Activated CD4-positive, alpha-beta T cell treated with anti-CD3 and anti-CD28 coated beads, Interleukin-2, amount 50 U/mL, for 48 hours (primary cell): ENCODE measurements around the gene OR2A7.
"Not testable (repeated sequence)": the region's sequence is repeated elsewhere in the genome, so short reads cannot be mapped to it uniquely, and the experiment has no call there.

Source experiments
- DNase-seq, 2 experiments: peaks; one replicate each; pipeline ENCODE4 v3.0.0-alpha.2; 2020

Gene OR2A7

DNA sequence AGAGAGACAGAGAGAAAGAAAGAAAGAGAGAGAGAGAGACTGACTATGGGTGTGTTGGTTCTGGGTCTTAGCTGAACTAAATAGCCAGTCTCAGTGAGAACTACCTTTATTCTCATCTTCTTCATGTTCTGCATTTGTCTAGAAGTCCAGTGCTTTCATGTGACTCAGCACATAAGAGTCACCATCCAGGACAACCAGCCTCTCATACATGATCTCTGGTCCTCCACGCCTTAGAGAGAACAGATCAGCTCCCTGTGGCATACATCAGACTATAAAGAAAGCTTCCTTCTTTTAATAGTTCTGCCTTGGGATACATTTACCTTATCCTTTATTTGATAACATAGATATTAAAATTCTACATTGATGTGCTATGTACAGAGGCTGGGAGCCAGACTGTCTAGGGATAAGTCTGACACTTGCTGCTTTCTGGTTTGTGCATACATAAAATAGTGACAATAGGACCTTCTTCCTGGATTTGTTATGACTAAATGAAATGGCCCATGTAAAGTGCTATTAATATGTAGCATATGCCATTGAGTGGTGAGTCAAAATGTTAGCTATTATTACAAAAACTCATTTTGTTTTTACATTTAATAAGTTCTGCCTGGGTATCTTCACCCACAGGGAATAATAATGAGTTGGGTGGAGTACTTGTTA, 16.8 kb downstream of the OR2A7 start:
- not testable (repeated sequence) for DNase-seq

DNA sequence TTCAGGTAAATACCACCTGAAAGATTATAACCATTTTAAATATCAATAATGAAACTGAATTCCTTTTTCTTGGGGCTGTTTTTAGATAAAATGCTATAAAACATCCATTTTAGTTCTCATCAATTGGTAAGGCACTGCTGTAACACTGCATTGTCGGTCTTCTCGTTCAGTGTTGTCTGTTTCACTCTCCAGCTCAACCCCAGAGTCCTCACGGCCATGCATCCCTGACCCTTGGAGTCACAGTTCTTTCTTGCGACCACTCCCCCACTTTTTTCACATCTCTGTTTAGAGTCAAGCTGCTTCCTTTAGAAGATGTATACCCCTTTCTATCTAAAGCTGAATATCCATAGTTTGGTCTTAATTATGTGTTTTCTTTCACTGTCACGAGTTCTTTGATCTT, 17.6 kb downstream of the OR2A7 start:
- not testable (repeated sequence) for DNase-seq

DNA sequence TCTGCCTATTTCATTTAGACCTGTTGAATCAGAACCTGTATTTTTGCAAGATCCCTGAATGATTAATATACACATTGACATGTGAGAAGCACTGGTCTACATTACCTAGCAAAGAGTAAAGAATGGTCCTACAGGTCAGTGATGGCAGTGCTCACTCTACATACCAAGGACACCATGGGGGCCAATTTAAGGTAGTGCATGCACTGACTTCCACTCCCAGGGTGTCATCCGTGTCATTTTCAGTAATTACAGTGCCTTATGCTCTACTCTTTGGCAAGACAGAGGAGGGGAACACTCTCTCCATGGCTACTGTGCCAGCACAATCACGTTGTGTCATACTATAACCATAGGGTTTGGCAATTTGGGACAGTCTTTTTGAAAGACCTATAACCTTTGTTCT, 19.2 kb downstream of the OR2A7 start:
- not testable (repeated sequence) for DNase-seq

DNA sequence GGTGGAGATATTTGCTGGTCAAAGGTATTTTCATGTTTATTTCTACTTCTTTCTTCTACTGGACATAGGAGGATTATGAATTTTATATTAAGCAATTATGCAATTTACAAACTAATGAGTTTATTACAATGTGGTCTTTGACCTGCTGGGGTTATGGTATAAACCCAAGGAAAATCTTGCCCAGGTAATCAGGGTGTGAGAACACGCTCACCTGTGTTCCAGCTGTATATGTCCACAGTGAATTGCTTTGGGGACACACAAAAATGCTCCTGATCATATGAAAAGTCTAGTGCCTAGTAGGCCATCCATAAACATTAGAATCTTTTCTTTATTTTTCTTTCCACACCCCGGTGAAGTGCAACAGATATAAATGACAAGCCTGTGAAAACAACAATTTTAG, 25.2 kb downstream of the OR2A7 start, which contains the start of gene OR2A42:
OR2A42 (minus strand) TSS at position 241 of the 400 bp plus-strand sequence. CDS start 6,762 bp downstream, outside the sequence.
- not testable (repeated sequence) for DNase-seq

DNA sequence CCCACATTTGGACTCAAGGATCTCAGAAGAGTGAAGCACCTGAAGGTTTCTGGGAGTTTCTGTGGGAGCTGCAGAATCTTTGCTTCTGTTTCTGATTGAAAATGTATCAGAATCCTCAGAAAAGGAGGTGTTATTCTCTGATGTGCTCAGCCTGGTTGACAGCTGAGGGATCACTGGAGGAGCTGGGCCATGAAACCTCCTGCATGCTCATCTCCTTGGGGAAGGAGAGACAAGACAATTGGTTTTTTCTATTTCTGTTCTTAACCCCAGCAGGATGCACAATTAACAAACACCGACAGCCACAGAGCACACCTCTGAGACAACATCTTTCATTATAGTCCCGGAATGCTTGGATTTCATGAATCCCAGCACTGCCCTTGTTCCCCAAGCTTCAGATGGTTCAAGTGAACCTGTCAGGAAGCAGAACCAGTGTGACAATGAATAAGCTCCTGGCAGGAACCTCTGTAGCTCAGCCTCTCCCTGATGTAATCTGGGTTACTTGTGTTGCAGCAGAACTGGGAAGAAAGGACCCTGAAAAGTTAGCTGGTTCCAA, 26.0 kb downstream of the OR2A7 start:
- DNase-seq, result not testable (repeated sequence)

DNA sequence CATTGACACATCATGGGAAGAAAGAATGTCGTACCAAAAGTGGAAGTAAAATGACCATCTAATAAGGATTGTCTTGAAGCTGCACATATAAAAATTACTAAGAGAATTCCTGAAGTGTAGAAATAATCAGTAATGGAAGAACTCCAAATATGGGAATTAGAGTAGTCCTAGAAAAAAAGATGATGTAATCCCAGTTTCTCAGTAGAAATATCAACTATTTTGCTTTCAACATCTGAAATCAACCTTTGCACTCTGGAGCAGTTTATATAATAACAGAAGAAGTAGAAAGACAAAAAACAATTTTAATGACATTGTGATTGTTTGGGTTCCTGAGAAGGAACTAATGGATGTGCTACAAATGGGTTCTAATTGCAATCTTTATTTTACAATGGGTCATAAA, 31.6 kb downstream of the OR2A7 start:
- not testable (repeated sequence) for DNase-seq

DNA sequence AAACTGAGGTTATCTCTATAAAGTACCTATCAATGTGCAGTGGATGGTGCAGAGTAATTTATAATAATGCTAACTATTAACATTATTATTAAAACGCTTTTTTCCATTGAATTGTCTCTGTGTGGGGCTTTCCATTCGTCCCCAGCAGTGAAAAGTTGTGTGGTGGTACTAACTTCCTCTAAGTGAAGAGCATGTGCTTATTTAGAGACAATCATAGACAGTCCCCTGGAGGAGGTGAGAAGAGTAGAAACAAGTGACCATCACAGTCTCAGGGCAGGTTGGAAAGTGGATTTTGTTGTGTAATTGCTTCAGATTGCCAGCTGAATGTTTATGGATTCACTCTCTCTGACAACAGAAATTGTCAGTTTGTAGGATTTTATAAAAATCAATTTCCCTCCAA, 33.6 kb downstream of the OR2A7 start:
- not testable (repeated sequence) for DNase-seq

DNA sequence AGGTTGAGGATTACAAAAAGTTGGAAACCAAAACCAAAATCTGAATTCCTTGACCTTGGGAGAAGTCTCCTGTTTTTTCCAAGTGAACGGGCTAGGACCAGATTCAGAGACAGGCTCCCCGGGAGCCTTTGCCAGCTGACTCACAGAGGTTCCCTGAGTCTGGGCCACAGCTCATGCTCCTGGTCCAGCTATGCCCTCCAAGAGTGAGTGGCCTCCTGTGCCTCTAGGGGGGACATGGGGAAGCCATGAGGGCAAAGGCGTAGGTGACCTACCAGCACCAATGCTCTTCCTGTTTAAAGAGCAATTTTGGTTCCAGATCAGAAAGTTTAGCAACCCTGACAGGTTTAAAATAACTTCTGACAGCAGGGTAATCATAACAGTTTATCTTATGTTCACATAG, 35.8 kb downstream of the OR2A7 start:
- not testable (repeated sequence) for DNase-seq

DNA sequence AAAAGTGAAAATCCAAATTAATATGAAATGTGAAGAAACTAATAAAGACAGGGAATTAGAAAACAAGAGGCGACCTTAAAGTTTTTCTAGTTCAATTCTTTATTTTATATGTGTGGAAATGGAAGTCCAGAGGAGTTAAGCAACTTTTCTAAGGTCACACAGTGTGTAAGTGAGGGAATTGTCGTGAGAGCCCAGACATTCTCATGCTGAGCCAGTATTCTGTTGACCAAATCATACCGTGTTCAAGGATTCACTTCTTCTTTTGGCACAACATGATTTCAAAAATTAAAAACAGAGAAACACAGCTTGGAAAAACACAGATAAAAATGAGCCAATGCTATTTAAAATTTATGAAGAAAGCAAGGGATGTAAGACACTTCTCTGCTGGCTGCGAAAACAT, 37.7 kb downstream of the OR2A7 start:
- DNase-seq, result not testable (repeated sequence)

DNA sequence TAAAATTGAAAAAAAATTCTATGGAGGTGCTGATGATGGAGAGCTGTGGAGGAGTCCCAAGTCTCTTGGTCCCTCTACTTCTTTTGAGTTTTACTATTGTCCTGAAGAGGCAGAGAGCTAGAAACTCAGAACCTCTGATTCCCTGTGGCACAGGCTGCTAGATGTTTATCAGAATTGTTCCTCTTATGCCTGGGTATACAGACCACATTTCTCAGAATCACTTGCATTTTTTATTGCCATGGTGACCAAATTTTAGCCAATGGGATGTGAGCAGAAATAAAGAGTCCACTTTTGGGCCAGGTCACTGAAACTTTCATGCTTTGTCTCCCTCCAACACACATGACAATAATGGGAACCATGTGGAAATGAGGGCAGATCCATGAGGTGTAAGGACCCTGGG, 40.9 kb downstream of the OR2A7 start:
- DNase-seq, result not testable (repeated sequence)

DNA sequence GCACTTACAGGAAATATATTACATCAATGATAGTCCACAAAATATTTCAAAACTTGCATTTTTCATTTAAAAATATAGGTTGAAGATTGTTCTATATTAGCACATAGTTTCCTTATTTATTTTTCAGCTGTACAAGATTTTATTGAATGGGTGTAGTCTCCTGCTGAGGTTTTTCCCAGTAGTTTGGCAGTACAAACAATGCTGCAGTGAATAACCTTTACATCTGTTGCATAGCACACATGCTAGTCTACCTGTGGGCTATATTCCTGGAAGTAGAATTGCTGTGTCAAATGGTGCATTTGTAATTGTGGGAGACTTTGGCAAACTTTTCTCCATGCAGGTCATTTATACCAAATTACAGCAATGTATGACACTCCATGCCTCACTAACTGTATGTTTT, 44.1 kb downstream of the OR2A7 start:
- not testable (repeated sequence) for DNase-seq

DNA sequence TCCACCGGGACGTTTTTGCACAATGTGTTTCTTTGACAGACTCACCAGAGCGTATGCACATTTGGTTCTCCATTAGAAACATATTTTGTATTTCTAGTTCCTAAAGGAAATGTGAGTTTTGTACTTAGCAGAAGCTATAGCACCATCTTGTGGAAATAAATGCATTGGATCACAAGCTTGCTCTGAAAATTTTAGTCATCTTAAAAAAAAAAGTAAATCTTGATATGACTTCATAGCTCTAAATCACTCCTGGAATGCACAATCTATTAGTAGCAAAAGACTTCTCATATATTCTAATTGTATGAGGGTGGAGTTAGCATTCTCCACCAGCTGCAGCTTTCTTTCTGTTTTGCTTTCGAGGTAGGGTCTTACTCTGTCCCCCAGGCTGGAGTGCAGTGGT, 45.4 kb downstream of the OR2A7 start:
- not testable (repeated sequence) for DNase-seq

DNA sequence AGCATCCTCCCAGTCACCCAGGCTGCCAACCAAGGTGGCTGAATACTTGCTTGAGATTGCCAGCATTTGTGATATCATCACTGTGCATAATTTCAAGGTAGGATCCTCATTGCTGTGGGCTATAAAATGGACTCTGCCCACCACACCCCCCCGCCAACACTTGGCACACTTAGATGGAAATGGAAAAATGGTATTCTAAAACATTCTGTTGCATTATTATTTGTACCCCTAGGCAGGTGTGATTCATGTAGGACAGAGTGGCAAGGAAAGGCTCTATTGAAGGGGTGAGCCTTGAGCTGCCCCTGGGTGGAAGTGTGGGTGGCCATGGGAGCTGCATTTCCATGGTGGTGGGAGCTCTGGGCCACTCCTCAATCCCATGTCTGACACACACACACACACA, 46.0 kb downstream of the OR2A7 start:
- DNase-seq, result not testable (repeated sequence)

DNA sequence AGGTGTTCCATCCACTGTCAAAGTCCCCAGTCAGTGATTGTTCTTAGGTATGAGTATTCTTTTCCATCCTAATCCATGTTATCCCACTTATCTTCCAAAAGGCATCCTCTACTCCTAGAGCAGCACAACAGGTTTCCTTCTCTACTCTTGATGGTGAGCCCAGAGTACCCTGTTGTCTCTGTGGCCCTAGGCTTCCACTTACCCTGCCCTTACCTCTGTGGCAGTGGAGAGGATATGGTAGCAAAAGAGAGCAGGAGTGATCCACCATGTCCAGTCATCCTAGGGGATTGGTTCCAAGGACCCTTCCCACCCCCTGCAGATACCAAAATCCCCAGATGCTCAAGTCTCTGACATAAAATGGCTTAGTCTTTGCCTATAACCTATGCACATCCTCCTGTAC, 47.4 kb downstream of the OR2A7 start:
- not testable (repeated sequence) for DNase-seq
